MM.1S (cell line): Measurements from ENCODE around the gene PLA2G4A.

ENCODE experiments used
- DNase-seq: peaks from one replicate; pipeline ENCODE4 v3.0.0-alpha.2; 2015
- H2AFZ ChIP-seq: fragments of 300-600 bp; sonication (generic); 2 replicates; pipeline ENCODE4 v1.6.0; 2016; ENCODE audit warnings: antibody characterized with exemption, low read length
- H3F3A ChIP-seq: fragments of 300-600 bp; sonication (generic); 2 replicates; pipeline ENCODE4 v1.6.1; 2016; ENCODE audit warnings: mild to moderate bottlenecking, antibody characterized with exemption, low read length, moderate library complexity, mixed read lengths; ENCODE audit not compliant: insufficient read depth
- H3K27ac ChIP-seq: fragments of 300-600 bp; sonication (generic); 2 replicates; pipeline ENCODE4 v1.5.1; 2016; ENCODE audit warnings: mild to moderate bottlenecking, low read length
- H3K27me3 ChIP-seq: fragments of 300-600 bp; sonication (generic); replicated peaks from 2 replicates; pipeline ENCODE4 v1.6.0; 2016; ENCODE audit warnings: low read length; ENCODE audit not compliant: insufficient read depth
- H3K36me3 ChIP-seq: fragments of 300-600 bp; sonication (generic); replicated peaks from 2 replicates; pipeline ENCODE4 v1.6.1; 2016; ENCODE audit warnings: mild to moderate bottlenecking, low read length, mixed read lengths; ENCODE audit not compliant: insufficient read depth
- H3K4me1 ChIP-seq: fragments of 300-600 bp; sonication (generic); 2 replicates; pipeline ENCODE4 v1.6.1; 2016; ENCODE audit warnings: low read length, mixed read lengths
- H3K4me2 ChIP-seq: fragments of 300-600 bp; sonication (generic); 2 replicates; pipeline ENCODE4 v1.6.0; 2016; ENCODE audit warnings: low read depth, low read length
- H3K4me3 ChIP-seq: fragments of 300-600 bp; sonication (generic); 2 replicates; pipeline ENCODE4 v1.5.1; 2016; ENCODE audit warnings: low read length, mixed read lengths
- H3K79me2 ChIP-seq: fragments of 300-600 bp; sonication (generic); 2 replicates; pipeline ENCODE4 v1.6.1; 2016; ENCODE audit warnings: mixed run types, low read length, mixed read lengths
- H3K9ac ChIP-seq: fragments of 300-600 bp; sonication (generic); 2 replicates; pipeline ENCODE4 v1.6.1; 2016; ENCODE audit warnings: low read length, mixed read lengths
- H3K9me2 ChIP-seq: fragments of 300-600 bp; sonication (generic); replicated peaks from 2 replicates; pipeline ENCODE4 v1.6.1; 2016; ENCODE audit warnings: mild to moderate bottlenecking, low read length, mixed read lengths; ENCODE audit not compliant: insufficient read depth
- H3K9me3 ChIP-seq: fragments of 300-600 bp; sonication (generic); replicated peaks from 2 replicates; pipeline ENCODE4 v1.6.1; 2016; ENCODE audit warnings: mild to moderate bottlenecking, low read length, mixed read lengths; ENCODE audit not compliant: insufficient read depth
- H4K20me1 ChIP-seq: fragments of 300-600 bp; sonication (generic); 2 replicates; pipeline ENCODE4 v1.6.1; 2016; ENCODE audit warnings: mild to moderate bottlenecking, low read length, moderate library complexity, mixed read lengths; ENCODE audit not compliant: insufficient read depth
- CTCF ChIP-seq: fragments of 300-600 bp; sonication (generic); IDR thresholded peaks from 2 replicates; pipeline ENCODE4 v1.5.1; 2016; ENCODE audit warnings: antibody characterized with exemption, low read length, mixed read lengths
- EZH2 ChIP-seq: fragments of 300-600 bp; sonication (generic); optimal IDR thresholded peaks from 2 replicates; pipeline ENCODE3; 2017; ENCODE audit warnings: low read depth, mild to moderate bottlenecking, antibody characterized with exemption, low read length, mixed read lengths
- EZH2phosphoT487 ChIP-seq: fragments of 300-600 bp; sonication (generic); IDR thresholded peaks from 2 replicates; pipeline ENCODE4 v1.6.1; 2018; ENCODE audit warnings: antibody characterized with exemption, low read length

The PLA2G4A gene

GRCh38 chr1:186953876-186954275 is 125.1 kb downstream of the PLA2G4A start:
- Histone ChIP-seq H3K9ac (no peak overlapping the region), H3K9me2 (no peaks in the 10 kb centered on the region), H3K4me3 (no peak overlapping the region), H3K27ac (no peak overlapping the region), H3K4me1 (no peaks in the 10 kb centered on the region), H3K4me2 (no peak overlapping the region), H4K20me1 (no peaks in the 10 kb centered on the region), H3K9me3 (no peaks in the 10 kb centered on the region), H3K36me3 (peaks cover 3% of the 10 kb centered on the region; the same call in 1 of the 2 replicates), H3F3A (no peaks in the 10 kb centered on the region), H3K27me3 (no peaks in the 10 kb centered on the region), H2AFZ (no peak overlapping the region), H3K79me2 (no peaks in the 10 kb centered on the region)
- TF ChIP-seq EZH2phosphoT487 (no peak), EZH2 (no peak), CTCF (no peak)
- no peak for DNase-seq

GRCh38 chr1:186957314-186957713 is 128.6 kb downstream of the PLA2G4A start:
- Histone ChIP-seq H3K79me2 (no peaks in the 10 kb centered on the region), H3K4me1 (peaks cover 9% of the 10 kb centered on the region), H3K9me3 (no peaks in the 10 kb centered on the region), H3K9ac (no peak overlapping the region), H3K27me3 (no peaks in the 10 kb centered on the region), H3K27ac (no peak overlapping the region), H4K20me1 (no peaks in the 10 kb centered on the region), H3K4me3 (no peak overlapping the region), H3K4me2 (no peak overlapping the region), H3K36me3 (0 out of 2 replicates have a peak, but pooled peaks cover 3% of the 10 kb centered on the region), H3K9me2 (no peaks in the 10 kb centered on the region), H3F3A (no peaks in the 10 kb centered on the region), H2AFZ (no peak overlapping the region)
- DNase-seq: no peak
- TF ChIP-seq EZH2phosphoT487 (no peak), CTCF (no peak), EZH2 (no peak)

GRCh38 chr1:186958520-186958919 is 129.8 kb downstream of the PLA2G4A start:
- H3K27ac ChIP-seq: no peak overlapping the region
- TF ChIP-seq CTCF: no peak
- no peak for TF ChIP-seq EZH2
- TF ChIP-seq EZH2phosphoT487: no peak
- DNase-seq: no peak

More at GRCh38 chr1:186958520-186958919, 129.8 kb downstream of the PLA2G4A start:
- Histone ChIP-seq H4K20me1 (no peaks in the 10 kb centered on the region), H3K9me3 (no peaks in the 10 kb centered on the region), H2AFZ (no peak overlapping the region), H3K4me1 (peaks cover 9% of the 10 kb centered on the region), H3K4me2 (no peak overlapping the region), H3K79me2 (no peaks in the 10 kb centered on the region), H3K4me3 (no peak overlapping the region), H3F3A (no peaks in the 10 kb centered on the region), H3K9me2 (no peaks in the 10 kb centered on the region), H3K27me3 (no peaks in the 10 kb centered on the region), H3K36me3 (0 out of 2 replicates have a peak, but pooled peaks cover 3% of the 10 kb centered on the region), H3K9ac (no peak overlapping the region)
